ENCODE data around the gene FNTB. TPM values are rescaled to one million over a fixed set of nuclear protein-coding genes. Genes with fewer than 3 reads are reported as not detected.

The FNTB gene
- total and polyA plus RNA-seq, 9 of the 15 experiments (the other 6 are each of a cell fraction or from before 2014, with no cell fraction given): 6.9 to 23.2 (median 12.2) TPM

DNA sequence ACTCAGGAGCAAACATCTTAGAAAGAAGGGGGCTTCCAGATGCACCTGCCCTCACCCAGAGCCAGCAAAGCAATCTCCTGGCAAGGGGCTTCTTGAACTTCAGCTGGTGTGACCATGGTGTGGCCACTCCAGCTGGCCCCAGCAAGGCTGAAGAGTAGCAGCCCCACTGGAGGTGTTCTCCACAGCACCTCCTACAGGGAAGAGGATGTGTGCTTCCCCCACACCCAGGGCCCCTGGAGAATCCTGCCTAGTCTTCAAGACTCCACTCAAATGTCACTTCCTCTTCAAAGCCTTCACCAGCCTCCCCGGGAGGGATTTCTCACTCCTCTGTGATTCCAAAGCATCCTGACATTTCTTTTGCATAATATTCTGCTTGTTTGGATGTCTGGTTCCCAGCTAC is 23.1 kb upstream of the FNTB start:
- TF ChIP-seq ZNF124 (CRISPR knock-in tag; IDR thresholded peaks at IDR 0.05) (no peak), SPI1 (IDR thresholded peaks at IDR 0.05; ENCODE audit: borderline replicate concordance, low read depth, low read length) (peak; percentile 10; the same call in 1 of the 2 replicates), MAFG (tag; conservative IDR thresholded peaks at IDR 0.05) (no peak), ZNF253 (CRISPR knock-in tag; conservative IDR thresholded peaks at IDR 0.05) (no peak), NCOR1 (IDR thresholded peaks at IDR 0.05) (no peak)
- TF ChIP-seq, protein P1, sequence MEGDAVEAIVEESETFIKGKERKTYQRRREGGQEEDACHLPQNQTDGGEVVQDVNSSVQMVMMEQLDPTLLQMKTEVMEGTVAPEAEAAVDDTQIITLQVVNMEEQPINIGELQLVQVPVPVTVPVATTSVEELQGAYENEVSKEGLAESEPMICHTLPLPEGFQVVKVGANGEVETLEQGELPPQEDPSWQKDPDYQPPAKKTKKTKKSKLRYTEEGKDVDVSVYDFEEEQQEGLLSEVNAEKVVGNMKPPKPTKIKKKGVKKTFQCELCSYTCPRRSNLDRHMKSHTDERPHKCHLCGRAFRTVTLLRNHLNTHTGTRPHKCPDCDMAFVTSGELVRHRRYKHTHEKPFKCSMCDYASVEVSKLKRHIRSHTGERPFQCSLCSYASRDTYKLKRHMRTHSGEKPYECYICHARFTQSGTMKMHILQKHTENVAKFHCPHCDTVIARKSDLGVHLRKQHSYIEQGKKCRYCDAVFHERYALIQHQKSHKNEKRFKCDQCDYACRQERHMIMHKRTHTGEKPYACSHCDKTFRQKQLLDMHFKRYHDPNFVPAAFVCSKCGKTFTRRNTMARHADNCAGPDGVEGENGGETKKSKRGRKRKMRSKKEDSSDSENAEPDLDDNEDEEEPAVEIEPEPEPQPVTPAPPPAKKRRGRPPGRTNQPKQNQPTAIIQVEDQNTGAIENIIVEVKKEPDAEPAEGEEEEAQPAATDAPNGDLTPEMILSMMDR (IDR thresholded peaks at IDR 0.05 in 2 of 3, conservative IDR thresholded peaks at IDR 0.05 in 1 of 3; ENCODE audit: insufficient read depth in 2 of 3, low read depth in 1 of 3, low read length in 3 of 3): peak; percentile 21 to 38 (median 32); a peak in 3 of 6 replicates
- TF ChIP-seq, protein P2, sequence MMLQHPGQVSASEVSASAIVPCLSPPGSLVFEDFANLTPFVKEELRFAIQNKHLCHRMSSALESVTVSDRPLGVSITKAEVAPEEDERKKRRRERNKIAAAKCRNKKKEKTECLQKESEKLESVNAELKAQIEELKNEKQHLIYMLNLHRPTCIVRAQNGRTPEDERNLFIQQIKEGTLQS (IDR thresholded peaks at IDR 0.05): no peak
- TF ChIP-seq, protein P2 (CRISPR knock-in tag; conservative IDR thresholded peaks at IDR 0.05): no peak
- TF ChIP-seq, protein P3, sequence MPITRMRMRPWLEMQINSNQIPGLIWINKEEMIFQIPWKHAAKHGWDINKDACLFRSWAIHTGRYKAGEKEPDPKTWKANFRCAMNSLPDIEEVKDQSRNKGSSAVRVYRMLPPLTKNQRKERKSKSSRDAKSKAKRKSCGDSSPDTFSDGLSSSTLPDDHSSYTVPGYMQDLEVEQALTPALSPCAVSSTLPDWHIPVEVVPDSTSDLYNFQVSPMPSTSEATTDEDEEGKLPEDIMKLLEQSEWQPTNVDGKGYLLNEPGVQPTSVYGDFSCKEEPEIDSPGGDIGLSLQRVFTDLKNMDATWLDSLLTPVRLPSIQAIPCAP (CRISPR knock-in tag; IDR thresholded peaks at IDR 0.05; ENCODE audit: borderline replicate concordance): no peak
- TF ChIP-seq, protein P4, sequence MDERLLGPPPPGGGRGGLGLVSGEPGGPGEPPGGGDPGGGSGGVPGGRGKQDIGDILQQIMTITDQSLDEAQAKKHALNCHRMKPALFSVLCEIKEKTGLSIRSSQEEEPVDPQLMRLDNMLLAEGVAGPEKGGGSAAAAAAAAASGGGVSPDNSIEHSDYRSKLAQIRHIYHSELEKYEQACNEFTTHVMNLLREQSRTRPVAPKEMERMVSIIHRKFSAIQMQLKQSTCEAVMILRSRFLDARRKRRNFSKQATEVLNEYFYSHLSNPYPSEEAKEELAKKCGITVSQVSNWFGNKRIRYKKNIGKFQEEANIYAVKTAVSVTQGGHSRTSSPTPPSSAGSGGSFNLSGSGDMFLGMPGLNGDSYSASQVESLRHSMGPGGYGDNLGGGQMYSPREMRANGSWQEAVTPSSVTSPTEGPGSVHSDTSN (CRISPR knock-in tag; IDR thresholded peaks at IDR 0.05; ENCODE audit: low read depth): no peak
- TF ChIP-seq, protein P4 (tag; conservative IDR thresholded peaks at IDR 0.05; ENCODE audit: low read depth): no peak
- CTCF ChIA-PET (ENCODE audit: low intra/inter-chr PET ratio): no interaction called here
- in situ Hi-C loops (cut with MboI): no loop called here

More for the DNA sequence above, 23.1 kb upstream of the FNTB start:
- DNase-seq (ENCODE audit: extremely low read depth in 1 of 4, low spot score in 3 of 4) (peak in 1 of 4 experiments; percentile 26), ATAC-seq (peak; percentile 81), FAIRE-seq (no peak)
- H3K9ac ChIP-seq (ENCODE audit: insufficient read depth in 1 of 2, low read depth in 2 of 2, low read length in 2 of 2): no peak overlapping the region
- H3K79me2 ChIP-seq (ENCODE audit: control insufficient read depth, insufficient read depth, low read length): no peaks in the 10 kb centered on the region
- H3K4me3 ChIP-seq: no peak overlapping the region
- POLR2A ChIA-PET: no interaction called here
- intact Hi-C loops (cut with micrococcal nuclease): no loop called here
- WGBS (ENCODE audit: insufficient coverage, low coverage, missing lambda C conversion rate): 0% methylated on average over 1 of the region's 1 CpG
- peaks cover 0 to 4% of the 10 kb centered on the region in 2 experiments; a peak in 1 of 5 replicates for H3K27me3 ChIP-seq (ENCODE audit: control insufficient read depth in 2 of 2, insufficient read depth in 2 of 2, low read length in 2 of 2)
- H3K9me1 ChIP-seq (ENCODE audit: control insufficient read depth, insufficient read depth, low read length): peaks cover 5% of the 10 kb centered on the region
- H3K27ac ChIP-seq (ENCODE audit: extremely low read depth, low read depth, low read length): no peak overlapping the region
- no TSS peak for BruUV-seq (replicated peaks)
- no peaks in the 10 kb centered on the region for H3K9me3 ChIP-seq (replicated peaks; ENCODE audit: control insufficient read depth, insufficient read depth, low read depth, low read length)
- peaks cover 6% of the 10 kb centered on the region for H4K20me1 ChIP-seq (replicated peaks; ENCODE audit: control insufficient read depth, insufficient read depth, low read length)
- H3K4me1 ChIP-seq (replicated peaks in 1 of 2; ENCODE audit: control insufficient read depth in 2 of 2, insufficient read depth in 2 of 2, low read length in 2 of 2): no peaks in the 10 kb centered on the region; a peak in 1 of 5 replicates
- no peak overlapping the region for H2AFZ ChIP-seq (ENCODE audit: low read depth, low read length)
- no peaks in the 10 kb centered on the region for H3K36me3 ChIP-seq (ENCODE audit: control insufficient read depth, insufficient read depth, low read length)
- no peak overlapping the region for H3K4me2 ChIP-seq (ENCODE audit: insufficient read depth, low read length)

All from K562 (cell line).